Measurements from ENCODE around the gene ACP4. TPM values are rescaled to one million over a fixed set of nuclear protein-coding genes. Genes with fewer than 3 reads are reported as not detected.

Gene ACP4
- total RNA-seq, 1 experiment from 2014 or later = not detected

DNA sequence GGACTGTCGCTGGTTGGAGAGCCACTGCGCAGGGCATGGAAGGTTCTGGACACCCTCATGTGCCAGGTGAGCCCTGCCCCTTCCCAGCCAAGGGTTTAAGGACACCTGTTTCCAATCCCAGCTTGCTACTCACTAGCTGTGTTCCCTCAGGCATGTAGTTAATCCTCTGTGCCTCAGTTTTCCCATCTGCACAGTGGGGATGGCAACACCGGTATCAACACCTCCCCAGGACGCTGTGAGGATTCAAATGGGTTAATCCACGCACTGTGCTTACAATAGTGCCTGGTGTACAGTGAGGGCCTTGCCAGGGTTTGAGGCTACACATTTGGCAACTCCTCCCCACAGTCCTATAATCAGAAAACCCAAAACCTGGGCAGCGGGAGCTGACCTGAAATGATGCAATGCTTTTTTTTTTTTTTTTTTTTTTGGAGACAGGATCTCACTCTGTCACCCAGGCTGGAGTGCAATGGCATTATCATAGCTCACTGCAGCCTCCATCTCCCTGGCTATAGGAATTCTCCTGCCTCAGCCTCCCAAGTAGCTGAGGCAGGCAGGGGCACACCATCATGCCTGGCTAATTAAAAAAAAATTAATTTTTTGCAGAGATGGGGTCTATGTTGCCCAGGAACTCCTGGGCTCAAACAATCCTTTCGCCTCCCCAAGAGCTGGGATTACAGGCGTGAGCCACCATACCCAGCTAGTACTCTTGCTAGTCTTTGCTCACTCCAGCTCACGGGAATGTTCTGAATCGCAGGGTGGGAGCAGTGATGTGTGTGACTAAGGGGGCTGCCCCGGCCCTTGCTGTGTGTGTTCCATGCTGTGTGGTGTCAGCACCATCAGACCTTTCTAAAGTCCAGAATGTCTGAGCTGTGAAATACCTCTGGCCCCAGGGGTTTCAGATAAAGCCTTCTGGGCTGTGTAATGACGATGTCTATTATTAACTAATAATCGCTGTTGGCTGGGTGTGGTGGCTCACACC is 2.3 kb downstream of the ACP4 start:
- Mint-ChIP-seq H3K27ac (ENCODE audit: unreplicated experiment) (no peak overlapping the region), H3K27me3 (ENCODE audit: insufficient read depth, unreplicated experiment) (peaks cover 5% of the 10 kb centered on the region), H3K36me3 (ENCODE audit: insufficient read depth, unreplicated experiment) (peaks cover 86% of the 10 kb centered on the region), H3K4me3 (ENCODE audit: unreplicated experiment) (no peak overlapping the region), H3K4me1 (ENCODE audit: low read depth, unreplicated experiment) (peaks cover 7% of the 10 kb centered on the region), H3K9me3 (ENCODE audit: unreplicated experiment) (no peaks in the 10 kb centered on the region)
- Histone ChIP-seq H3K36me3 (ENCODE audit: control insufficient read depth, insufficient read depth, low read length) (peaks cover 2% of the 10 kb centered on the region; the same call in 1 of the 2 replicates), H3K4me1 (no peaks in the 10 kb centered on the region), H3K4me3 (ENCODE audit: low read depth, low read length) (no peak overlapping the region), H3K27me3 (replicated peaks; ENCODE audit: control insufficient read depth, insufficient read depth, low read length) (no peaks in the 10 kb centered on the region), H3K9me3 (no peaks in the 10 kb centered on the region)
- no TSS peak for BruUV-seq (replicated peaks)
- TF ChIP-seq, protein P1, sequence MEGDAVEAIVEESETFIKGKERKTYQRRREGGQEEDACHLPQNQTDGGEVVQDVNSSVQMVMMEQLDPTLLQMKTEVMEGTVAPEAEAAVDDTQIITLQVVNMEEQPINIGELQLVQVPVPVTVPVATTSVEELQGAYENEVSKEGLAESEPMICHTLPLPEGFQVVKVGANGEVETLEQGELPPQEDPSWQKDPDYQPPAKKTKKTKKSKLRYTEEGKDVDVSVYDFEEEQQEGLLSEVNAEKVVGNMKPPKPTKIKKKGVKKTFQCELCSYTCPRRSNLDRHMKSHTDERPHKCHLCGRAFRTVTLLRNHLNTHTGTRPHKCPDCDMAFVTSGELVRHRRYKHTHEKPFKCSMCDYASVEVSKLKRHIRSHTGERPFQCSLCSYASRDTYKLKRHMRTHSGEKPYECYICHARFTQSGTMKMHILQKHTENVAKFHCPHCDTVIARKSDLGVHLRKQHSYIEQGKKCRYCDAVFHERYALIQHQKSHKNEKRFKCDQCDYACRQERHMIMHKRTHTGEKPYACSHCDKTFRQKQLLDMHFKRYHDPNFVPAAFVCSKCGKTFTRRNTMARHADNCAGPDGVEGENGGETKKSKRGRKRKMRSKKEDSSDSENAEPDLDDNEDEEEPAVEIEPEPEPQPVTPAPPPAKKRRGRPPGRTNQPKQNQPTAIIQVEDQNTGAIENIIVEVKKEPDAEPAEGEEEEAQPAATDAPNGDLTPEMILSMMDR (IDR thresholded peaks at IDR 0.05; ENCODE audit: insufficient read depth in 1 of 2, low read depth in 1 of 2, low read length in 1 of 2, severe bottlenecking in 1 of 2, unreplicated experiment in 1 of 2) = no peak
- POLR2A ChIA-PET = interaction anchor here (0.5 kb wide), 1 partner anchor 31 kb away, joined by 3 read pairs; the partner anchor contains the start of gene KLK1
- CTCF ChIA-PET = interaction anchor here (0.7 to 1.8 kb wide), 2 partner anchors 30 to 130 kb away, joined by 4 to 11 read pairs; no protein-coding TSS in a partner anchor
- DNase-seq = no peak
- intact Hi-C loops (cut with micrococcal nuclease; ENCODE audit: unreplicated experiment) = no loop called here

GRCh38 chr19:50793558-50794065 is 3.4 kb downstream of the ACP4 start:
- no peaks in the 10 kb centered on the region for H3K9me3 Mint-ChIP-seq (ENCODE audit: unreplicated experiment)
- BruUV-seq (replicated peaks) = no TSS peak
- POLR2A ChIA-PET = no interaction called here
- CTCF ChIA-PET = interaction anchor here (1.8 kb wide), 1 partner anchor 129 kb away, joined by 11 read pairs; no protein-coding TSS in a partner anchor
- H3K36me3 Mint-ChIP-seq (ENCODE audit: insufficient read depth, unreplicated experiment) = peaks cover 92% of the 10 kb centered on the region
- H3K36me3 ChIP-seq (ENCODE audit: control insufficient read depth, insufficient read depth, low read length) = peaks cover 6% of the 10 kb centered on the region
- peak overlapping the region; percentile 30 for H3K27ac Mint-ChIP-seq (ENCODE audit: unreplicated experiment)
- H3K4me3 Mint-ChIP-seq (ENCODE audit: unreplicated experiment) = no peak overlapping the region
- TF ChIP-seq, protein P1 (IDR thresholded peaks at IDR 0.05; ENCODE audit: insufficient read depth in 1 of 2, low read depth in 1 of 2, low read length in 1 of 2, severe bottlenecking in 1 of 2, unreplicated experiment in 1 of 2) = no peak
- DNase-seq = no peak
- H3K27me3 Mint-ChIP-seq (ENCODE audit: insufficient read depth, unreplicated experiment) = peaks cover 5% of the 10 kb centered on the region
- intact Hi-C loops (cut with micrococcal nuclease; ENCODE audit: unreplicated experiment) = loop anchor here (2.0 kb wide), 1 partner anchor 129 kb away; no protein-coding TSS in a partner anchor
- no peaks in the 10 kb centered on the region for H3K27me3 ChIP-seq (replicated peaks; ENCODE audit: control insufficient read depth, insufficient read depth, low read length)
- H3K4me3 ChIP-seq (ENCODE audit: low read depth, low read length) = no peak overlapping the region
- no peaks in the 10 kb centered on the region for H3K4me1 ChIP-seq
- H3K4me1 Mint-ChIP-seq (ENCODE audit: low read depth, unreplicated experiment) = peaks cover 7% of the 10 kb centered on the region
- H3K9me3 ChIP-seq = no peaks in the 10 kb centered on the region

DNA sequence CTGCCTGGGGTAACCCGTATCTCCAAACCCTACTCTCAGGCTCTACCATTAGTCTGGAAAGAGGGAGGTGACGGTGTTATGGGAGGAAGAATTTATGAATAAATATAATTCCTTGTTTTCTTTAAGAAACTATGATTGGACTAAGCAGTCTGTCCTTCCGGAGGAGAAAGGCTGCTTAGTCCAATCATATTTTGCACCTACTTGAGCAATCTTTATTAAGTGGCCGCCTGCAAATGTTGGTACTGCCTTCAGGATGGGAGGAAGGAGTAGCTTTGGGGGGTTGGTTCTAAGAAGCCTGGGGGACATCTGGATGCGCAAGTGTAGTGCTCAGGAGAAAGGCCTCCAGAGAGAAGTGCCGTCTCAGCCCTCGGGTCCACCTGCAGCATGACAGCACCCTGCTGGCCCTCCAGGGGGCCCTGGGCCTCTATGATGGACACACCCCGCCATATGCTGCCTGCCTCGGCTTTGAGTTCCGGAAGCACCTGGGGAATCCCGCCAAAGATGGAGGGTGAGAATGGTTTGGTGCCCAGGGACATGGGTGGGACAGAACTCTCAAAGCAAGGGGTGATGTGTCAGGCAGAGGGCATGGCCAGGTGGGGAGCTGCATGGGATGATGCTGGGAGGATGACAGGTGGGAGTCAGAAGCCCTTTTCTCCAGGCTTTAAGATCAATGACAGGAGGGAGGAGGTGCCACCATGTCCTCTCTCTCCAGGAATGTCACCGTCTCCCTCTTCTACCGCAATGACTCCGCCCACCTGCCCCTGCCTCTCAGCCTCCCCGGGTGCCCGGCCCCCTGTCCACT is 4.1 kb downstream of the ACP4 start:
- Mint-ChIP-seq H3K36me3 (ENCODE audit: insufficient read depth, unreplicated experiment) (peaks cover 92% of the 10 kb centered on the region), H3K9me3 (ENCODE audit: unreplicated experiment) (no peaks in the 10 kb centered on the region), H3K4me1 (ENCODE audit: low read depth, unreplicated experiment) (peaks cover 7% of the 10 kb centered on the region), H3K27ac (ENCODE audit: unreplicated experiment) (peak overlapping the region; percentile 30), H3K4me3 (ENCODE audit: unreplicated experiment) (no peak overlapping the region), H3K27me3 (ENCODE audit: insufficient read depth, unreplicated experiment) (peaks cover 5% of the 10 kb centered on the region)
- Histone ChIP-seq H3K4me3 (ENCODE audit: low read depth, low read length) (no peak overlapping the region), H3K36me3 (ENCODE audit: control insufficient read depth, insufficient read depth, low read length) (peaks cover 8% of the 10 kb centered on the region), H3K27me3 (replicated peaks; ENCODE audit: control insufficient read depth, insufficient read depth, low read length) (no peaks in the 10 kb centered on the region), H3K4me1 (no peaks in the 10 kb centered on the region), H3K9me3 (no peaks in the 10 kb centered on the region)
- no TSS peak for BruUV-seq (replicated peaks)
- TF ChIP-seq, protein P1 (IDR thresholded peaks at IDR 0.05; ENCODE audit: insufficient read depth in 1 of 2, low read depth in 1 of 2, low read length in 1 of 2, severe bottlenecking in 1 of 2, unreplicated experiment in 1 of 2) = peak; percentile 11 to 34
- peak; percentile 69 to 71 for DNase-seq
- intact Hi-C loops (cut with micrococcal nuclease; ENCODE audit: unreplicated experiment) = loop anchor here (2.0 kb wide), 1 partner anchor 129 kb away; no protein-coding TSS in a partner anchor
- CTCF ChIA-PET = no interaction called here
- POLR2A ChIA-PET = no interaction called here

All from Caco-2 (cell line).